PC-9 (cell line): Measurements from ENCODE around the gene POPDC2.

Experiments used
- CTCF ChIP-seq: fragments of 200-600 bp; sonication (generic); conservative IDR thresholded peaks from 2 replicates; pipeline ENCODE4 v1.6.1; 2017; ENCODE audit warnings: mixed run types, antibody characterized with exemption, mild to moderate bottlenecking, moderate library complexity
- EZH2 ChIP-seq: fragments of 200-600 bp; sonication (generic); IDR thresholded peaks from 2 replicates; pipeline ENCODE4 v1.8.0; 2017; ENCODE audit warnings: antibody characterized with exemption, low read depth

GRCh38 chr3:119594066-119594465, 66.3 kb downstream of the POPDC2 start:
- TF ChIP-seq CTCF, result no peak
- no peak for TF ChIP-seq EZH2
